ENCODE results near the gene NOP14.
"Not testable (repeated sequence)": the region's sequence is repeated elsewhere in the genome, so short reads cannot be mapped to it uniquely, and the experiment has no call there.

NOP14 gene

GRCh38 chr4:3007724-3008123 lies 44.5 kb upstream of the NOP14 start:
- Mint-ChIP-seq H3K9me3 (no peaks in the 10 kb centered on the region), H3K27me3 (ENCODE audit: low read depth, poor library complexity) (peaks cover 6% of the 10 kb centered on the region), H3K4me3 (no peak overlapping the region), H3K27ac (no peak overlapping the region), H3K4me1 (no peaks in the 10 kb centered on the region), H3K36me3 (ENCODE audit: low read depth) (no peaks in the 10 kb centered on the region)
- DNase-seq = no peak
- TF ChIP-seq, protein P1, sequence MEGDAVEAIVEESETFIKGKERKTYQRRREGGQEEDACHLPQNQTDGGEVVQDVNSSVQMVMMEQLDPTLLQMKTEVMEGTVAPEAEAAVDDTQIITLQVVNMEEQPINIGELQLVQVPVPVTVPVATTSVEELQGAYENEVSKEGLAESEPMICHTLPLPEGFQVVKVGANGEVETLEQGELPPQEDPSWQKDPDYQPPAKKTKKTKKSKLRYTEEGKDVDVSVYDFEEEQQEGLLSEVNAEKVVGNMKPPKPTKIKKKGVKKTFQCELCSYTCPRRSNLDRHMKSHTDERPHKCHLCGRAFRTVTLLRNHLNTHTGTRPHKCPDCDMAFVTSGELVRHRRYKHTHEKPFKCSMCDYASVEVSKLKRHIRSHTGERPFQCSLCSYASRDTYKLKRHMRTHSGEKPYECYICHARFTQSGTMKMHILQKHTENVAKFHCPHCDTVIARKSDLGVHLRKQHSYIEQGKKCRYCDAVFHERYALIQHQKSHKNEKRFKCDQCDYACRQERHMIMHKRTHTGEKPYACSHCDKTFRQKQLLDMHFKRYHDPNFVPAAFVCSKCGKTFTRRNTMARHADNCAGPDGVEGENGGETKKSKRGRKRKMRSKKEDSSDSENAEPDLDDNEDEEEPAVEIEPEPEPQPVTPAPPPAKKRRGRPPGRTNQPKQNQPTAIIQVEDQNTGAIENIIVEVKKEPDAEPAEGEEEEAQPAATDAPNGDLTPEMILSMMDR (IDR thresholded peaks at IDR 0.05) = no peak

- DNase-seq = no peak
- no peak overlapping the region for H3K27ac Mint-ChIP-seq
- H3K36me3 Mint-ChIP-seq (ENCODE audit: low read depth) = no peaks in the 10 kb centered on the region
- H3K4me3 Mint-ChIP-seq = no peak overlapping the region
- H3K9me3 Mint-ChIP-seq = no peaks in the 10 kb centered on the region
- TF ChIP-seq, protein P1 (IDR thresholded peaks at IDR 0.05) = no peak
- H3K4me1 Mint-ChIP-seq = no peaks in the 10 kb centered on the region
- H3K27me3 Mint-ChIP-seq (ENCODE audit: low read depth, poor library complexity) = peaks cover 18% of the 10 kb centered on the region
Measured at GRCh38 chr4:2996415-2996814, 33.2 kb upstream of the NOP14 start.

DNA sequence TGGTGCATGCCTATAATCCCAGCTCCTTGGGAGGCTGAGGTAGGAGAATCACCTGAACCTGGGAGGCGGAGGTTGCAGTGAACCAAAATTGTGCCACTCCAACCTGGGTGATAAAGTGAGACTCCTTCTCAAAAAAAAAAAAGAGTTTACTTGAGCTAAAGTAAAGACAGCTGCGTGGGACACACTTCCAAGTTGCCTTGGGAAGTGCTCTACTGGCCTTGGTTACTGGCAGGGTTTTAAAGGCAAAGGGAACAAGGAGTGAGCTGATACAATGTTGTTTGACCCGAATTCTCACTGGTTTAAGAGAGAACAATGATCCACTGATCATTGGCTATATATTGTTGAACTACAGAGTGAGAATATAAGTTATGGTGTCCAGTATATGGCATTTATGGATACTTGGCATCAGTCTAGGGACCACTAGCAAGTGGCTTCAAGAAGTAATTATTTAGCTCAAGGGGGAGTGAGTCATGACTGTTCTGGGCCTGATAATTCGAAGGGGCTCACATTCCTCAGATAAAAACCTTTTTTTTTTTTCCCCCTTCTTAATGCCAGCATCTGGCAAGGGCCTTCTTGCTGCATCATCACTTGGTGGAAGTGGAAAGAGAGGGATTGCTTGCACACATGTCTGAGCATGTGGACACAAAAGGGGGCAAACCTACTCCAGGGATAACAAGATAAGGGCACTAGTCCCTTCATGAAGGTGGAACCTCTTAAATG lies 32.5 kb upstream of the NOP14 start:
- no peaks in the 10 kb centered on the region for H3K36me3 Mint-ChIP-seq (ENCODE audit: low read depth)
- no peaks in the 10 kb centered on the region for H3K9me3 Mint-ChIP-seq
- TF ChIP-seq, protein P1 (IDR thresholded peaks at IDR 0.05) = no peak
- no peaks in the 10 kb centered on the region for H3K4me1 Mint-ChIP-seq
- H3K27ac Mint-ChIP-seq = no peak overlapping the region
- DNase-seq = no peak
- H3K4me3 Mint-ChIP-seq = no peak overlapping the region
- peaks cover 18% of the 10 kb centered on the region for H3K27me3 Mint-ChIP-seq (ENCODE audit: low read depth, poor library complexity)

GRCh38 chr4:2994917-2995316 lies 31.7 kb upstream of the NOP14 start:
- DNase-seq = no peak
- Mint-ChIP-seq H3K4me1 (no peaks in the 10 kb centered on the region), H3K27ac (no peak overlapping the region), H3K36me3 (ENCODE audit: low read depth) (no peaks in the 10 kb centered on the region), H3K27me3 (ENCODE audit: low read depth, poor library complexity) (peaks cover 18% of the 10 kb centered on the region), H3K9me3 (no peaks in the 10 kb centered on the region), H3K4me3 (no peak overlapping the region)
- TF ChIP-seq, protein P1 (IDR thresholded peaks at IDR 0.05) = no peak

- Mint-ChIP-seq H3K9me3 (peaks cover 3% of the 10 kb centered on the region), H3K36me3 (ENCODE audit: low read depth) (no peaks in the 10 kb centered on the region)
- TF ChIP-seq, protein P1 (IDR thresholded peaks at IDR 0.05) = no peak
Measured at GRCh38 chr4:2991243-2991642, 28.0 kb upstream of the NOP14 start.

GRCh38 chr4:2983715-2984114 lies 20.5 kb upstream of the NOP14 start:
- H3K36me3 Mint-ChIP-seq (ENCODE audit: low read depth); H3K4me1 Mint-ChIP-seq; H3K4me3 Mint-ChIP-seq; DNase-seq; H3K27ac Mint-ChIP-seq; H3K9me3 Mint-ChIP-seq: not testable (repeated sequence)
- H3K27me3 Mint-ChIP-seq (ENCODE audit: low read depth, poor library complexity) = peaks cover 18% of the 10 kb centered on the region

More at GRCh38 chr4:2991243-2991642, 28.0 kb upstream of the NOP14 start:
- Mint-ChIP-seq H3K4me3 (no peak overlapping the region), H3K4me1 (no peaks in the 10 kb centered on the region), H3K27me3 (ENCODE audit: low read depth, poor library complexity) (peaks cover 21% of the 10 kb centered on the region), H3K27ac (no peak overlapping the region)
- DNase-seq = no peak
